ENCODE measurements around the gene XRN2.

The XRN2 gene

DNA sequence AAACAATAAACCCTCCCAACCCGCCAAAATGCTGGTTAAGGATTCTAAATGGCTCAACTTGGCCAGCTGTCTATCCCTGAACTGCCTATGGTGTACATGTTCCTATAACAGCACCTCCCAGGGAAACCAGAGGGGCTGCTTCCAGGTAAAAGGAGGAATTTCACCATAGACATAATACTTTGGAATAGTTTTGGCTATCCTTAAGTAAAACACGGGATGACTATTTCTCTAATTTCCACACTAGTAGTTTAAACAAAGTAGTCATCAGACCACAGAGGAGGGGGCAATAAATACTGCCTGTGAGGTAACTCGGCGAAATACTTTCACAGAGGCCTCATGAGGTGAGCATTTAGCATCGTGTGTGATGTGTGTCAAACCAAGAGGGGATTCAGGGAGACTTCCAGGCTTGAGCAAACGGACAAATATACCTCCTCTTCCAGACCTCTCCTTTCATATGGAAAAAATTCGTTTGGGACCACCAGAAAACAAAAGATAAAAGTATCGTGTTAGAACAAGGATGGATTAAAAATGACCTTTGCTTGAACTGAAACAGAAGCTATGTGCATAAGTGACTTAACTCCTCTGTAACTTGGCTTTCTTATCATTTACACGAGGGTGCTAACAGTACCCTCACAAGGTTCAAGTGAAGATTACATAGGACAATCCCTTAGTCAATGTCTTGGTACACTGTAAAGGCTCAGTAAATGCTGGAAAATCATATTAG, 1.0 kb upstream of the XRN2 start:
- DNase-seq (ENCODE audit: low read depth), result no peak

DNA sequence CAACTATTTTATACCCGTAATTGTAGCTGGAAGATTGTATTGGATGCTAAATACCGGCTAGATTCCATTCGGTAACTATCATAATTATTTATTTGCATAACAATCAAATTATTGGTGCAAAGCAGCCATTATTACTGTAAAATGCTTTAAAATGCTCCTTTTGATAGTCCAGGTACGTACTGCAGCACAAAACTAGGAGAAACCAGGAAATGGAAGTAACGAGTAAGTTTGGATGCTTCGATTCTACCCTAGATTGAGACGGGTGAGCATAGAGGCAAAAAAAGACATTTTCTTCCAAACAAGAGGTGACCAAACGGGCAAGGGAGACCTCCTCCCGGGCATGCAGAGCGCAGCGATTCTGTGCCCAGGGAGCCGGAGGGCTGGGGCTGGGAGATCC, 469 bp upstream of the XRN2 start:
- DNase-seq (ENCODE audit: low read depth), result no peak

DNA sequence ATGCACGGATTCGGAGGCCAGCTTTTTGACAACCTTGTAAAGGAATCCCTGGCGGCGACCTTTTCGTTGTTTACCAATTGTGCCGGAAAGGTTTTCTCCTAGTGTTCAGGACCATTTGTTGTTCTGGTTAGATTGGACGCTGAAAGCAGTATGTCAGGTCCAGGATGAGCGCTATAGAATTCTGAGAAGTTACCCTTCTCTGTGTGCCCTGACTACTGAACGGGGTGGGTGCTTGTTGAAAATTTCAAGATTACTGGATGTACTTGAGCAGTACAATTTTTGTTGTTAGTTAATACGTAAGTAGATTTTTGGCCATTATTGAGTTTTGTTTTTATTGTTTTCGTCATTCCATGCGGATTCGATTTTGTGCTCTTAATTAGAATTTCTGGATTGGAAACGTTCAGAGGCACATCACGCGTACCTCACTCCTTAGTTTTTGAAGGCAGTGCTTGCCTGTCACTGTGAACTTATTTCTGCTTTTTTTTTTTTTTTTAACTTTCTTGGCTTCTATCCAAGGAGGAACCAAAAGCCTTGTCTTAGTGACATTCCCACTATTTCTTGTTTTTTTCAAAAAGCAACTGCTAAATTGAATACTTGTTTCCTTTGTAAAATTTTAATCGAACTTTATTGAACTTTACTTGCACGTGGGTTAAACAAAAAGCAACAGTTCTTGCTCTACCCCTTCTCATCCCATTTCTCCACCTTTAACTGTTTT, 898 bp downstream of the XRN2 start:
- DNase-seq (ENCODE audit: low read depth), result no peak

DNA sequence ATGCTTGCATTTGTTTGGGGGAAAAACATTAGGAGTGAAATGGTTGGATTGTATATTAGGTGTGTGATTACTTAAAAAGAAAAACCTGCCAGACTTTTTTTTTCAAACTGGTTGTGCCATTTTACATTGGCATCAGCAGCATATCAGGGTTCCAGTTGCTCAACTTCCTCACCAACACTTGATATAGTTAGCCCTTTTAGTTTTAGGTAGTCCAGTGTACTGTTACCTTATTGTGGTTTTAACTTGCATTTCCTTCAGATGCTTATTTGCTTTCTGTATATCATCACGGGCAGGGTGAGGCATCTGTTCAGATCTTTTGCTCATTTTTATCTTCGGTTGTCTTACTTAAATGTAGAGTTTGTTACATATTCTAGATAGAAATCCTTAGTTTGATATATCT, 5.2 kb downstream of the XRN2 start:
- no peak for DNase-seq (ENCODE audit: low read depth)

DNA sequence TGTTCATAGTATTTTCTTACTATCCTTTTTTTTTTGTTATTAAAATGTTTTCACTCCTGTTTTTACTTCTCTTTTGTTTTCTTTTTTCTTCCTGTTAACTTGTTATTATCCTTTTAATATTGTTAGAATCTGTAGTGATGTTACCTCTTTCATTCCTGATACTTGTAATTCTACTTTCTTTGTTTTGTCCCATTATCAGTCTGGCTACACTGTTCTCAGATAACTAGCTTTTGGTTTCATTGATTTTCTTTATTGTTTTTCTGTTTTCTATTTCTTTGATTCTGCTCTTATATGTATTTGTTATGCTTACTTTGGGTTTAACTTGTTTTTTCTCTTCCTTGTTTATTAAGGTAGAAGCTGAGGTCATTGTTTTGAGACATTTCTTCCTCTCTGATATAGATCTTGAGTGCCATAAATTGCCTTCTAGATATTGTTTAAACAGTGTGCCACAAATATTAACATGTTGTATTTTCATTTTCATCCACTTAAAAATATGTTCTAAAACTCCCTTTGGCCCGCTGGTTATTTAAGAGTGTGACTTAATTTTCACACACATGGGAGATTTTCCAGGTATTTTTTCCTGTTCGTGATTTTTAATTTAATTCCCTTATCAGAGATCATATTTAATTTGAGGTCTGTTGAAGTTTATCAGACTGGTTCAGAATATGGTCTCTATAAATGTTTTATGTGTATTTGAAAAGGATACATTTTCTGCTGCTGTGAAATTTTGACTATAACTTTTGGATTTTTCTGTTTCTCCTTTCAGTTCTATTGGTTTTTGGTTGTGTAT, 6.7 kb downstream of the XRN2 start:
- DNase-seq (ENCODE audit: low read depth), result no peak

DNA sequence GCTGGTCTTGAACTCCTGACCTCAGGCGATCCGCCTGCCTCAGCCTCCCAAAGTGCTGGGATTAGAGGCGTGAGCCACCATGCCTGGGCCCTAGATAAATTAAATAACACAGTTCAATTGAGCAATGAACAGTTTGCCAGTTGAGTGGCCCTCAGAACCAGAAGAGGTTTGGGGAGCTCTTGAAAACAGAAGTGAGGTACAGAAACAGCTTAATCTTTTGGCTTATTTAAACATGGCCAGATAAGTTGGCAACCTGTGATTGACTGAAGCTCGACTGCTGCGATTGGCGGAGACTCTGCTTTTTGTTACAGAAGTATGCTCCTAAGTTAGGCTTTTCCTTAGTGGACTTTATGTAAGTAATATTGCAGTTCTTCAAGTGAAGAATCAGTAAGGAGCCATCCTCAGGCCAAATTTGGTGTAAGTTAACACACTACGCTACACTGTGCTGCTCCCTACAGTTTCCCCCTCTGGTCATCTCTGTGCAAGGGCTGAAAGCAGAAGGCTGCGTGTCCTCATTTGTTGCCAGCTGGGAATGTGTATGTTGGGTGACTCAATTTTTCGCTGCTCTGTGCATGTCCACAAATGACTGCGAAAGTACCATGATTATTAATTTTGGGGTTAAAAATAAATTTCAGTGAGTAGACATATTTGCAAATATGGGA, 9.8 kb downstream of the XRN2 start:
- DNase-seq (ENCODE audit: low read depth), result no peak

DNA sequence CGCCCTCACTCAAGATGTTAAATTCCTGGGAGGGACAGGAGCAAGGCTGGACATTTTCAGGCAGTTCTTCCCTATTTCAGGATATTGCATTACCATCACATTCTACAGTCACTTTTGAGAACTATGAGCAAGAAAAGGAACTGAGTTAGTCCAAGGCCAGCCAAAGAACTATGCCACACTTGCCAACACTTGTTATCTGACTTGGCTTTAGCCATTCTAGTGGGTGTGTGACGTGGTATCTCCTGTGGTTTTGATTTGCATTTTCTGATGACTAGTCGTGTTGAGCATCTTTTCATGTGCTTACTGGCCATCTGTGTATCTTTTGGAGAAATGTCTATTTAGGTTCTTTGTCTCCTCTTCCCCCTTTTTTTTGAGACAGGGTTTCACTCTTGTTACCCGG, 12.0 kb downstream of the XRN2 start:
- DNase-seq (ENCODE audit: low read depth), result no peak

DNA sequence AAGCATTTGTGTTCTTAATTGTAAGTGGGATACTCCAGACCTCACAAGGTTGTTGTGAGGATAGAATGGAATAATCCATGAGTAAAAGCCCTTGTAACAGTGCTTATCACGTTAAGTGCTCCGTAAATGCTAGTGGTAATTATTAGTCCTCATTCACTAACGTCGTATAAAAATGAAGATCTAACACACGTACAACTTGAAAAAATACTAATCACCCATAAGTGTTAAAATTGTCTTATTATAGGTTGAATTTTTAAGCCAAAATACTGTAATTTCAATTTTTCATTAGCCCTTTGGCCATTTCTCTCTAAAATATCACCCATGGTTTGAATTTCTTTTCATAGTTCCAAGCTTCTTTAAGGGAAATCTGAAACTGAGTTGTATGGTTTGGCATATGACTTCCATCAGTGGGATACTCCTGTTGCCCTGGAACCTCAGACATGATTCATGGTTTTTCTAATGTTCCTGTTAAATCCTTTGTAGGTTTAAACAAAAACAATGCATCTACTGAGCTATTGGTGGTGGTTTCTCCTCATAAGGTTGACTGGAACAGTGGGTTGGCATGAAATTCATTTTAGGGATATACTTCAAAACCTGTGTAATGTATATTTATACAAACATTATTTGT, 19.1 kb downstream of the XRN2 start:
- DNase-seq (ENCODE audit: low read depth), result no peak

DNA sequence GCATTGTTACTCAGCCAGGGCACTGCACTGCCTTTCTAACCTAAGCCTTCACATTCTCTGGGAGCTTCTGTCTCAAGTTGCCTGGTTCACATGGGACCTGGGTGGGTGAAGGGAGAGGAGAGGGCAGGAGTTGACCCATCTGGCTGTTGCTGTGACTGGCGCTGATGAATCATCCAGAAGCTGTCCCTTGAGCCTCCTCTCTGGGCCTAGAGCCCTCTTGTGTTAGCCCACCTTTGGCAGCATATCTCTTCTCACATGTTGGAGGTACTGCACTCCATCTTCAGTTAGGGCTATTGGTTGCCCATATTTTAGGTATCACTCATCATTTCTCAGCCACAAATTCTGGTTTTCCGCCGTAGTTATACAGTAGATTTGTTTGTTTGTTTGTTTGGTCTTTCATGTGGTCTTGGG, 19.8 kb downstream of the XRN2 start:
- no peak for DNase-seq (ENCODE audit: low read depth)

DNA sequence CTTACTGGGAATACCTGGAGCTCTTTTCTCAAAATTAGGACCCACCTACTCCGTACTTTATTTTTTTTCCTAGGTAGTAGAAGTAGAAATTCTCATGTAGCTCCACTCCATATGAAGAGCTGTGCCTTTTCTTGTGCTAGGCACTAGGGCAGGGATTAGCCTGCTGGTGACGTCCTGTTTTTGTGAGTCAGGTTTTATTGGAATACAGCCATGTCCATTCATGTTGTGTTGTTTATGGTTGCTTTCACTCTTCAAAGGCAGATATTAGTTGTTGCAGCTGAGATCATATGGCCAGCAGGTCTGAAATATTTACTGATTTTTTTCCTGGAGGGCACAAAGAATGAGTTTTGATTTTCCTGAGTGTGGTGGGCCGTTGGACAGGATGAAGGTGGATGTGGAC, 20.5 kb downstream of the XRN2 start:
- no peak for DNase-seq (ENCODE audit: low read depth)

DNA sequence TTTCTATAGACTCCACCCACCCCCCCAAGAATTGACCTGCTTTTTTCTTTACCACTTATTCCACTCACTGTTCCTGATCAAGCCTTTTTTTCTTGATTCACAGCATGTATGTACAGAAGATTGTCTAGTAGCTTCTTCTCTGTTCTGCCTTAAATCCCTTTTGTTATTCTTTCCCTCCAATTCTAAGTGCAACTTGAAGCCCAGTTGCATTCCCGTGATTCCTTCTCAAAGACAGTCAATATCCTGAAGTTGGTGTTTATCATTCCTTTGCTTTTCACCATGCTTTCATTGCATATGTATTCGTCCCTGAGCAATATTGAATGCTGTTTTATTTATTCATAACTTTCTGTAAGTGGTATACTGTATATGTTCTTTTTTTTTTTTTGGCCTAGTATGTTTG, 21.0 kb downstream of the XRN2 start:
- DNase-seq (ENCODE audit: low read depth), result no peak

DNA sequence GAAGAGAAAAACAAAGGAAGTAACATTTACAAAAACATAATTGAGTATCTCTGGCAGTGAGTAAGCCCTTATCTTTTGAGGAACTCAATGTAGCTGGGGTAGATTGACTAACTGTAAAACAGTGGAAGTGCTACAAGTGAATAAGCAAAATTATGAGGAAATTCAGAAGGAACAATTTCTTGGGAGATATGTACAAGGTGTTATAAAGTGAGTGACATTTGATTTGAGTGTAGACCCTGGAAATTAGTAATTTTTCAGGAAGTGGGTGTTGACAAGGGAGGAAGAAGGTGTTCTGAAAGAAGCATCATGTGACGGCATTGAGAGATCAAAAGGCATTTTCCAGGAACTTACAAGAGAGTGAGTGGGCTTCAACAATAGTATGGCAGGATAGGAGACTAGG, 22.2 kb downstream of the XRN2 start:
- no peak for DNase-seq (ENCODE audit: low read depth)

DNA sequence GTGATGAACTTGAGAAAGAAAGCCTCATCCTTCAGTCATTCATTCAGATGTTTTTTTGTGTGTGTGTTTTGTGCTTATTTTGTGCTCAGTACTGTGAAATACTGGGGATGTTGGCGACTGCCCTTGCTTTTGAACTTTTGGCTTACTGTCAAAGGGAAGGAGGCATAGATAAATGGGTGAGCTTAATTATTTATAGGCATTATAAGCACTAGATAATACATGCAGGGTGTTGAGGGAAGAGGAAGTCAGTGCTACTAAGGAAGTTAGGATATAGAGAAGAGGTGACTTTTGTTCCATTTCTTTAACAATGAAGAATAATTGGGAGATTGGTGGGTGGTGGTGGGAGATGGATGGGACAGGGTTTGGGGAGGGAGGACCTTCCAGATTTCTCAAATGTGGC, 23.6 kb downstream of the XRN2 start:
- no peak for DNase-seq (ENCODE audit: low read depth)

DNA sequence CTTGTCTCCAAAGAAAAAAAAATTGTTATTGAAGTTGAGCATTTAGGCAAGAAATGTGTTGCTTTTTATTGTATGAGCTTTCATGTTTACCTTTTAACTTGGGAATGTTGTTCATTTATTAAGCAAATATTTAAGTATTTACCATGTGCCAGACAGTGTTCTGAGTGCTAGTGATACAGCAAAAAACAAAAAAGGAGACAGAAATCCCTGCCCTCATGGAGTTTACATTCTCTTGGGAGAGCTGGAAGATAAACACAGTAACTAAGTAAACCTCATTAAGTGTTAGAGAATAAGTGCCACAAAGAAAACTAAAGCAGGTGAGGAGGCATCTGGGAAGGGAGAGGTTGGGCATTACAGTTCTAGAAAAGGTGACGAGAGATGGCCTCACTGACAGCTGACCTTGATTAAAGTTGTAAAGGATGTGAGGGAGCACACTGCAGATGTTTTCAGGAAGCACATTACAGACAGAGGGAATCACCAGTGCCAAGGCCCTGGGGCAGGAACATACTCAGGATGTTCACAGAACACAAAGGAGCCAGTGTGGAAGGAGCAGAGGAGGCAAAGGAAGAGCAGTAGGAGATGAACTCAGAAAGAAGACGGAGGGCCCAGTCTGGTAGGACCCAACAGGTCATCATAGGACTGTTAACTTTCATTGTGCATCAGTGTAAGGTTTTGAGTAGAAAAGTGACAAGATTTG, 33.5 kb downstream of the XRN2 start:
- no peak for DNase-seq (ENCODE audit: low read depth)

DNA sequence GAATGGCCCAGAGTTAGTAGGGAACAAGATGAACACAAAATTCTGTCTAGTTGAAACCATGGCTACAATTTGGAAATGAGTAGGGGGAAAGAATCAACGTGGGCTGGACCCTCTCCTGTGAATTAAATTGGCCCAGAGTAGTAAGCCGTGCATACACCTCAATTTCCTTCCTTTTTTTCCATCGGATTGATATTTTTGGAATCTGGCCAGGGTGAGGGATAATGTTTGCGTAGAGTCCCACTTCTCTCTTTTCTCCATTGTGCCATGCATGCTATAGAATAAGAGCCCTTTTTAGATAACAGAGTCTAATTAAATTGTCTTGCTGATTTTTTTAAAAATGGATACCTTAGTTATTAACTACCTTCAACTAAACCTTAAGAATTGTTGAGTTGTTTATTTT, 35.2 kb downstream of the XRN2 start:
- DNase-seq (ENCODE audit: low read depth), result no peak

DNA sequence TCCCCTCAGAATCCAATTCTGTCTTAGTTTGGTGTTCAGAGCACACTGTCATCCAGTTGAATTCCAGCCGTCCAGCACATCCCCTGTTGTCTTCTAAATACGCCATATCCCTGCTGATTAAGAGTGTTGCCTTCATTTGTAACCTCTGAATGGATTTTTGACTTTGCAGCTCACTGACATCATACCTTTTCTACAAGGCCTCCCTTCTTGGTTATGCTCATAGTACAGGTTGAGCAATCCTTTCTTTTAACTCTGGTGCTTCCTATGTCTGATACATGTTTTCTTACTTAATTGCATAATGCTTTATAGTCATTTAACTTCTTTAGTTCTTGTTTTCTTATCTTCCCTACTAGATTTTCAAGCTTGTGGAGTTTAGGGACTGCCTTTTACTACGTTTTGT, 36.4 kb downstream of the XRN2 start:
- no peak for DNase-seq (ENCODE audit: low read depth)

DNA sequence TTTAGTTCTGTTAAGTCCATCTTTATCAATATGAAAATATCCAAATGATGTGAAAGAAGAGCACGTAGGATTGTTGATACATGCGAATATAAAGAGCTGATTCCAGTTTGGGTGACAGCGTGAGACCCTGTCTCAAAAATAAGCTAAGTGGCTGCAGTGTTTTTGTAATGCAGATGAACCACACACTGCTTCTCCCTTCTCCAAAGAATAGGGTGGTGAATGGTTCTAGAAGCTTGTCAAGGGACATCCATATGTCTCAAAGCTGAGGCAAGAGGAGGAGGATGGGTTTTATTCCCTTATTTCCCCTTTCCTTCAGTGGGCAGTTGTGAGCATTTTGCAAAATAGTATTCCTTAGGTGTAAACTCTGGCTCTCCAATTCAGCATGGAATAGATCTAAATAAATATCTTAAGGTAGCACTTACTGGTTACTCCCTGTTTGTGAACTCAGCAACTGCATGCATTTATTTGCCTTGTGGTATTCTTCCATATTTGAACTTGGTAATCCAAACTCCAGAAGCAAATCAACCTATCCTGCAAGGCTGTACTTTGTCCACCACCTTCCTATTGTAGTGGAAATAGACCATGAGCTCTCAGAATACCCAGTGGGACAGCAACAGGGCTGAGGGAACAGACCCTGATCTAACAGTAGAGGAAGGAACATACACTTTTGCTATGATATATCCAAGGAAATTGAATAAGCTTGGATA, 38.0 kb downstream of the XRN2 start:
- DNase-seq (ENCODE audit: low read depth), result no peak

DNA sequence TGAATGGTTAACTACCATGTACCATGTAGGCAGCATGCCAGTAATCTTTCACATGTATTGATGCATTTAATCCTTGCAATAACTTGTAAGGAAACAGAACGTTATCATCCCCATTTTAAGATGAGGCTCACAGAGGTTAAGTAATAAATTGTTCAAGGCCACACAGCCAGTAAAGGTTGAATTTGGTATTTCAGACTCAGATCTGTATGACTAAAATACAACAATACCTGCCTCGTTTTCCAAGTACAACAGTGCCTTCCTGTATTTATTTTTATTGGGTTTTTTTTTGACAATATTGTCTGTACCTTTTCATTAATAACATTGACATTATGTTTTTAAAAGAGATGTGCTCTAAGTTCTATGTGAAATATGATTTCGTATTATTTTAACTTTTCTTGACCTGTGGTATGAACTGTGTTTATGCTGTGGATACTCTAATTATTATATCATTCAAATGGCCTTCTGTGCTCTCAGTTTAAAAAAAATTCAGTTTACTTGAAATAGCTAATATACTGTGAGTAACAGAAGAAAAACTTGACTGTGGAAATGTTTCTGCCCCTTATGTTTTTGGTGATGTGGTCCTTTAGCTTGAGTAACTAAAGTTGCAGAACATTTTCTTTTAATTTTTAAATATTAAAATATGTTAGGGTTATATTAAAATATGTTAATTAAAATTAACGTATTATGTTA, 39.7 kb downstream of the XRN2 start:
- DNase-seq (ENCODE audit: low read depth), result no peak

DNA sequence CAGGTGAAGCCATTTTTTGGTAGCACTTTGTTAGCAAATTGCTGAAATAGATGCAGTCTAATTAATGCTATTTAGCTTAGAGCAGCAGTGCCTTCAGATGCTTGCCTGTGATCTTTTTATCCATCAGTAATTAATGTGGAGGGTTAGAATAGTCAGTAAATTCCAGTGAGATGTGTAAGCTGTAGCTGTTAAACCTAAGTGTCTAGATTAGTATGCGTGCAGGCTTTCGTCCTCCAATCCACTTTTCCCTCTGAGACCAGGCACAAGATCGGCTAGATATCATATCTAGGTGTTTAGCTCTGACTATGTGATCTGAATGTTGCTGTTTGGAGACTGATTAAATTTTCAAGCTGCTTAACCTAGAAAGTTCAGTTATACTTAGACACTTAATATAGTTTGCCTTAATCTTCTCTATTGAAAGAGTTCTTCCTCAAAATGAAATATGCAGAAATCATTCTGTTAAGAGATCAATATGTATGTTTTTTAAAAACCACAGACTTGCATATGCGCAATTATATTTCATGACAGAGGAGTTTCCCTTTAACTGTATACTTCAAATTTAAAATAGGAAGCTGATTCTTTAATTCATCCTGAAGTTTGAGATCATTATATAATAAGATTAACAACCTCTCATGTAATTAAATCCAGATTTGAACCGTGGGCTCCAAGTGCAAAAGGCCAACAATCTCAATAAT, 41.2 kb downstream of the XRN2 start:
- DNase-seq (ENCODE audit: low read depth), result no peak

DNA sequence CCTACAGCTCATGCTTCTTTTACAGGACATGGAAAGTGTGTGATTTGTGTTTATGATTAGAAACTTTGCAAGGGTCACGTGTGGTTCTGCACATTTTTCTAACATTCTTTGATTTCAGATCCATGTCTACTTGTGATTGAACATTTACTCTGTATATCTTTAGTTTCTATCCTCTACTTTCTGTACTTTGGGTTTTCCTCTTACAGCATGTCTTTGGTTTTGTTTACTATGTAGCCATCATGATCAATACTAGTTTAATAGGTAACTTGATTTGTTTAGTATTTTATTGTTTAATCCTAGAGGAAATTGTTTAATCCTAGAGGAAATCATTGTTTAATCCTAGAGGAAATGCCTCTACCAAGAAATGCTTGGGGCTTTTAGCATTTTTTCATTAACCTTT, 41.8 kb downstream of the XRN2 start:
- no peak for DNase-seq (ENCODE audit: low read depth)
